OCI-LY7 (cell line): Measurements from ENCODE around the gene SLC20A1. TPM values are rescaled to one million over a fixed set of nuclear protein-coding genes. Genes with fewer than 3 reads are reported as not detected.
A peak's percentile ranks its signal among the peaks of the same experiment; 100 is the strongest.

Source experiments
- BruUV-seq: library from RNA; stranded (reverse); fragments of 400-500 nt; replicated peaks from 2 replicates; lab custom pipeline; 2021; lab: Mats Ljungman, UMichigan
- CTCF ChIA-PET: fragments of 300-600 bp; sonication (Branson Sonifier 250); formaldehyde crosslinking; loops from one replicate; lab custom pipeline; 2022; ENCODE audit warnings: antibody characterized with exemption; ENCODE audit not compliant: unreplicated experiment; lab: Charles Lee
- POLR2A ChIA-PET: fragments of 300-600 bp; sonication (Branson Sonifier 250); formaldehyde crosslinking; loops from one replicate; lab custom pipeline; 2022; ENCODE audit warnings: antibody characterized with exemption; lab: Charles Lee
- DNase-seq: peaks from one replicate; pipeline ENCODE4 v3.0.0-alpha.2; 2015; ENCODE audit warnings: low spot score
- H2AFZ ChIP-seq: fragments of 200-600 bp; sonication (generic), shearing (Covaris generic); 2 replicates; pipeline ENCODE4 v1.6.1; 2014; ENCODE audit warnings: mild to moderate bottlenecking, antibody characterized with exemption, low read length, moderate library complexity
- H3K27ac ChIP-seq: fragments of 200-600 bp; sonication (generic); 2 replicates; pipeline ENCODE4 v1.5.1; 2014; ENCODE audit warnings: mixed run types, low read depth, mild to moderate bottlenecking, moderate library complexity, low read length, inconsistent platforms; ENCODE audit not compliant: poor library complexity, severe bottlenecking
- H3K36me3 ChIP-seq: fragments of 200-600 bp; sonication (generic); 2 replicates; pipeline ENCODE4 v1.6.1; 2014; ENCODE audit warnings: mild to moderate bottlenecking, antibody characterized with exemption, low read length, moderate library complexity, mixed read lengths; ENCODE audit not compliant: insufficient read depth
- H3K4me1 ChIP-seq: fragments of 200-600 bp; sonication (generic); 2 replicates; pipeline ENCODE4 v1.5.1; 2014; ENCODE audit warnings: mild to moderate bottlenecking, low read length; ENCODE audit not compliant: insufficient read depth, poor library complexity, severe bottlenecking
- H3K4me2 ChIP-seq: fragments of 200-600 bp; sonication (generic); 2 replicates; pipeline ENCODE4 v1.6.1; 2014; ENCODE audit warnings: mild to moderate bottlenecking, low read length
- H3K4me3 ChIP-seq: fragments of 200-600 bp; sonication (generic); 2 replicates; pipeline ENCODE4 v1.5.1; 2014; ENCODE audit warnings: mild to moderate bottlenecking, low read depth, low read length; ENCODE audit not compliant: poor library complexity, severe bottlenecking
- H3K79me2 ChIP-seq: fragments of 200-600 bp; sonication (generic); 2 replicates; pipeline ENCODE4 v1.6.1; 2016; ENCODE audit warnings: low read depth, mild to moderate bottlenecking, low read length, moderate library complexity, mixed read lengths; ENCODE audit not compliant: insufficient read depth
- H3K9me2 ChIP-seq: fragments of 200-600 bp; sonication (generic); 2 replicates; pipeline ENCODE4 v1.6.1; 2016; ENCODE audit warnings: mild to moderate bottlenecking, low read length, mixed read lengths; ENCODE audit not compliant: insufficient read depth
- H3K9me3 ChIP-seq: fragments of 200-600 bp; sonication (generic); 2 replicates; pipeline ENCODE4 v1.6.1; 2014; ENCODE audit warnings: mild to moderate bottlenecking, mixed run types, low read length, mixed read lengths
- H4K20me1 ChIP-seq: fragments of 200-600 bp; sonication (generic); 2 replicates; pipeline ENCODE4 v1.6.1; 2014; ENCODE audit warnings: mild to moderate bottlenecking, antibody characterized with exemption, low read length, moderate library complexity, mixed read lengths; ENCODE audit not compliant: insufficient read depth
- CTCF ChIP-seq: fragments of 200-600 bp; sonication (generic); conservative IDR thresholded peaks from 2 replicates; pipeline ENCODE4 v1.5.1; 2014; ENCODE audit warnings: mild to moderate bottlenecking, antibody characterized with exemption, low read length, moderate library complexity, mixed read lengths
- EZH2phosphoT487 ChIP-seq: fragments of 200-600 bp; sonication (generic); IDR thresholded peaks from 2 replicates; pipeline ENCODE4 v1.6.1; 2018; ENCODE audit warnings: low read depth, borderline replicate concordance, mild to moderate bottlenecking, mixed run types, antibody characterized with exemption, low read length, moderate library complexity, mixed read lengths
- intact Hi-C: fragments of 100-400 bp; cut with micrococcal nuclease; formaldehyde crosslinking; loops from one replicate; pipeline ENCODE4 v1.10.0; 2022; ENCODE audit not compliant: unreplicated experiment
- total RNA-seq, 2 experiments: library from RNA; depleted of rRNA in 1 of 2; stranded (reverse); fragments of >200 nt in 1 of 2; shearing (Covaris generic) in 1 of 2; gene quantifications; 2 replicates each; pipeline ENCODE4 v1.2.3, GENCODE V29; 2014 to 2022

The SLC20A1 gene
- total RNA-seq, 2 experiments from 2014 or later = 64.8 to 89.5 TPM

GRCh38 chr2:112658839-112659667 lies 13.3 kb downstream of the SLC20A1 start:
- no peak overlapping the region for H3K27ac ChIP-seq
- peaks cover 11% of the 10 kb centered on the region; the same call in 1 of the 2 replicates for H4K20me1 ChIP-seq
- no peak overlapping the region for H3K4me3 ChIP-seq
- no peaks in the 10 kb centered on the region for H3K9me2 ChIP-seq
- H3K4me1 ChIP-seq = no peaks in the 10 kb centered on the region
- no peak for DNase-seq
- no peak overlapping the region for H2AFZ ChIP-seq
- peaks cover 13% of the 10 kb centered on the region; the same call in 1 of the 2 replicates for H3K79me2 ChIP-seq
- ChIA-PET CTCF (no interaction called here), POLR2A (no interaction called here)
- no peak overlapping the region for H3K4me2 ChIP-seq
- TF ChIP-seq EZH2phosphoT487 (no peak), CTCF (no peak)
- H3K9me3 ChIP-seq = no peaks in the 10 kb centered on the region
- intact Hi-C loops = no loop called here
- TSS peak; percentile 7 for BruUV-seq
- peaks cover 100% of the 10 kb centered on the region for H3K36me3 ChIP-seq

- POLR2A ChIA-PET = interaction anchor here (0.9 to 1.4 kb wide), 3 partner anchors 9 to 15 kb away, joined by 3 to 8 read pairs (median 3); partner anchors contain the start of gene SLC20A1
- CTCF ChIA-PET = no interaction called here
- Histone ChIP-seq H3K4me2 (no peak overlapping the region), H2AFZ (no peak overlapping the region), H3K9me2 (no peaks in the 10 kb centered on the region), H3K79me2 (peaks cover 13% of the 10 kb centered on the region; the same call in 1 of the 2 replicates), H4K20me1 (peaks cover 11% of the 10 kb centered on the region; the same call in 1 of the 2 replicates), H3K4me1 (no peaks in the 10 kb centered on the region), H3K36me3 (peaks cover 100% of the 10 kb centered on the region), H3K27ac (no peak overlapping the region), H3K4me3 (no peak overlapping the region), H3K9me3 (no peaks in the 10 kb centered on the region)
- no TSS peak for BruUV-seq
- TF ChIP-seq EZH2phosphoT487 (no peak), CTCF (no peak)
- DNase-seq = no peak
- intact Hi-C loops = no loop called here
These were observed 14.4 kb downstream of the SLC20A1 start for GRCh38 chr2:112660138-112660537.
